GM19351 (cell line): ENCODE measurements around the gene LDB2.

ENCODE experiments used
- ATAC-seq: cut with Tn5 transposase; IDR thresholded peaks from one replicate; pipeline ENCODE4 v1.9.1; 2021; ENCODE audit warnings: mild to moderate bottlenecking, moderate library complexity; ENCODE audit not compliant: unreplicated experiment

LDB2 gene

DNA sequence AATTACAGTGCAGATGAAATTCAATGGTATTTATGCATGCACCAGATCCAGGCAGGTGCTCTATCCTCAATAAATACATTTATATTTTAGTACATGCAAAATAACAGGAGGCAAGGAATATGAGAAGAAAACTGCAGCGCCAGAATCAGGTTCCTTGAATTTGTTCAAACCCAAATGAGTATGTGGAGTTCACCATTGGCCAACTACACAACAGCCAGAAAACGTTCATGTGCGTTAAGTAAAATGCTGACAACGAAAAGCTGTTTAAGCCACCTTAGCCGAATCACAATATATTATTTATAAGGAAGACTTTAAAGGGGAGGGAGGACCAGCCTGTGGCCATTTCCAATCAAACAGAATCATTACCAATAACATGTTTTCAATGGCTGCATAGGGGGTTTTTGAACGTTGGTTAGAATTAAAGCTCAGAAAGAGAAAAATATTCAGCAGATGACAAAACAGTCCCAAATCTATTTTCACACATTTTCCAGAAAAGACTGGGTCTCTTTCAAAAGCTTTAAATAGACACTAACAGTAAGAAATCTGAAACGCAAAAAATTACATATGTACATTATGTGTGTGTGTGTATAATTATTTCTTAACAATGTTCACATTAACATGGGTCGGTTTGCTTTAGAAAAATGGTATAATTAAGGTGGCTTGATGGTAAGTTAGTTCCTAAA lies 171.9 kb downstream of the LDB2 start:
- ATAC-seq: no peak

DNA sequence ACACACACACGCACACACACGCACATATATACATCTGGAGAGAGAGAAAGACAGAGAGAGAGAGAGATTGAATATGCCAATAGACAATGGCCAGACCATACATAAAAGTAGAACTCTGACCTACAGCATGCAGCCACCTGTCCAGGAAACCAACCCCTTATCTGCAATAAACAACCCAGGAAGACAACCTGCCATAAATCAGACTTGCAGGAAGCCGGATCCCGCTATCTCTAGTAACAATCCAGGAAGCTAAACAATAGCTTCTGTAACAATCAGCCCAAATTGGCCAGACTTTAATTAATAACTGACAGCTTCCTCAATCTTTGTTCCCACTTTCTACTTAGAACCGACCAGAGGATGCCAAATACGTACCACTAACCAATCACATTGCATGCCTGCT lies 173.2 kb downstream of the LDB2 start:
- ATAC-seq: no peak

DNA sequence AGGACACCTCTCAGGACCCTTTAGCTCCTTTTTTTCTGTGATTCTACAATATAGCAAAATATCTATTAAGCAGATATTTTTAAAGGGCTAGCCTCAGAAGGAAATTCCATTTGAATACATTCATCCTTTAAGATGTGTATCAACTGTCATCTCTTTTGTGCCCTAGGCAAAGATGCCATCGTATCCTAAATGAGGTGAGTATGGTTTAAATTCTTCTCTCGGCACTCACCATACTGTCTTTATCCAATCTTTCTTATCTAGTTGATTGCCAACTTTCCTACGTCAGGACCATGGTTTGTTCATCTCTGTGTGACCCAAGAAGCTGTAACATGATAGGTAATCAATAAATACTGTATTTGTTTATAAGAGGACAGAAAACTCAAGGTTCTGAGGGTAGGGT lies 176.0 kb downstream of the LDB2 start:
- ATAC-seq: no peak

DNA sequence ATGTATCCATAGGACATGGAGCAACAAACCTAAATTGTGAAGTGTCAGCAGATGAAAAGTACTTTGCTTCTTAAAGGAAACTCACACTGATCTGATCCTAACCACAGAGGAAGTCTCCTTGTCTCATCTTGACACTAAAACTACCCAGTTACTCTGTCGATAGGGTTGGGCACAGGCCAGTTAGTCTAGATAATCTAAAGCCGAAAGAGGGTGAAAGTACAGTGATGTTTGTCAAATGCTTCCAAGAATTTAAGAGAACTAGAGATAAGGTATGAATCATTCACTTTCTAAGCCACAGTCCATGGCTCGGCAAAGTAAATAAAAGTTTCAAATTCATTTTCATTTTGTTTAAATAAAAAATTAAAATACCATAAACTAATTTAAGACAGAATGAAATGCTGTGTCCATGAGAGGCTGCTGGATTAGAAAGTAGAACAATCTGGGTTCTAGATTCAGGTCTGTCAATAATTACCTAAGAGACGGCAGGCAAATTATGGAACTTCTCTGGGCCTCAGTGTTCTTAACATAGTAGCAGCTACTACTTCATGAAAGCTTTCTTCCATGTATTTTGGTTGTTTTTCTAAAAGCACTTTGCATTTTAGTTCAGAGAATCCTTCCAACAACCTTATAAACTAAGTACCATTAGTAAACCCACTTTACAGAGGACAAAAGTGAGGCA lies 176.7 kb downstream of the LDB2 start:
- ATAC-seq: no peak

GRCh38 chr4:16720761-16721160 lies 177.7 kb downstream of the LDB2 start:
- ATAC-seq: no peak

GRCh38 chr4:16717266-16717970 lies 181.0 kb downstream of the LDB2 start:
- no peak for ATAC-seq

GRCh38 chr4:16715482-16715881 lies 183.0 kb downstream of the LDB2 start:
- ATAC-seq: no peak

- no peak for ATAC-seq
Measured at GRCh38 chr4:16714191-16714590, 184.3 kb downstream of the LDB2 start.

- ATAC-seq: no peak
Measured at GRCh38 chr4:16713696-16714095, 184.7 kb downstream of the LDB2 start.

DNA sequence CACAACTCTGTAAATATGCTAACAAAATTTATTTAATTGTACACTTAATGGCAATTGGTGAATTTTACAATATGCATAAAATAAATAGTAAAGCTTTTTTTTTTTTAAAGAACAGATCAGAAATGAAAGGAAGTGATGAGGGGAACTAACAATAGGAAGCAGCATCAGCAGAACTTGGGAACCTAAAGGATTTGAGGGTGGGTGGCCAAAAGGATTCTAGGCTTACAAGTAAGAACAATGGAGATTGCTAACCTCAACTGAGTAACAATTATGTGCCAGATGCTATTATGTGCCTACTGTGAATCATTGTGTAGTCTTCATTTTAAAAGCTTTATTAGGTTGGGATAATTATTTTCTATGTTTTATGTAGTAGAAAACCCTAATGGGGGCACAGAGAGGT lies 185.2 kb downstream of the LDB2 start:
- ATAC-seq: no peak

GRCh38 chr4:16710198-16710597 lies 188.2 kb downstream of the LDB2 start:
- no peak for ATAC-seq

DNA sequence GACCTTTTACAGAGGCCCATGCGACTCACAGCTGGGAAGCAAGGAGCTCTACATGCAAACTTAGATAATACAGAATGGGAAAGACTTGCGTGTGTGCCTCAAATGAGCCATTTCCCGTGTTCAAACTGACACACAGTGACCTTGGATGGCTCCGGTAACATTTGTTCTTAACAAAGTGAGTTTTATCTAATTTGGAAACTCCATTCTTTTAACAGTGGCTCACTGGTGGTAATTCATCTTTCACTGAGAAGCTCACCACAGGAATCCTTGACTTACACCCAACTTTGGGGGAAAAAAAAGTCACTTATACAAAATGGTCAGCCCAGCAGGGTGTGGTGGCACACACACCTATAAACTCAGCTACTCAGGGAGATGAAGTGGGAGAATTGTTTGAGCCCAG lies 190.6 kb downstream of the LDB2 start:
- ATAC-seq: no peak

DNA sequence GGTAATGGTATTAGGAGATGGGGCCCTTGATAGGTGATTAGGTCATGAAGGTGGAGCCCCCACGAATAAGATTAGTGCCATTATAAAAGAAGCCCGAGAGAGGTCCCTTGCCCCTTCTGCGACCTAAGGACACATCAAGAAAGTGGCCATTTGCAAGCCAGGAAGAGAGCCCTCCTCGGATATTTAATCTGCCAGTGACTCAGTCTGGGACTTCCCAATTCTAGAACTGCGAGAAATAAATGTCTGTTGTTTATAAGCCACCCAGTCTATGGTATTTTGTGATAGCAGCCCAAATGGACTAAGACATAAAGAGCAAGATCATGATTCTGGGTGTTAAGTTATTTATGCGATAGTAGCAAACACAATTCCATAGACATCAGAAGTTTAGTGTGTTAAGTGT lies 192.2 kb downstream of the LDB2 start:
- no peak for ATAC-seq

DNA sequence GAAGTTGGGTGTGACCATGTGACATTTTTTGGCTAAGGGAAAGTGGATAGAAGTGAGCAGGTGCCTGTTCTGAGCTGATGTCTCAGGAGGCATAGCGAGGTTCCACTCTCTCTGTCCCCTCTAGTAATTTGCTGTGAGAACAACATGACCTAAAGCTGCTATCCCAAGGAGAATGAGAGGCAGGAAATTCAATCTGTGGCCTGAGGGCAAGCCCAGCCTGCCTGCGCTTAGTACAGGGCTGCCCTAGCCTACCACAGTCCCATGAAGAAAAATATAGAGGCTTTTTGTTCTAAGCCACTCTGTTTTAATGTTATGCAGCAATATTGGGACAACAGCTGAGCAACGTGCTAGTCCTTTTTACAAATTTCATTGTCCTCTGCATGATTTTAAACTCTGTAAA lies 193.1 kb downstream of the LDB2 start:
- no peak for ATAC-seq

GRCh38 chr4:16704489-16704888 lies 194.0 kb downstream of the LDB2 start:
- ATAC-seq: no peak

GRCh38 chr4:16695896-16696295 lies 202.5 kb downstream of the LDB2 start:
- no peak for ATAC-seq

DNA sequence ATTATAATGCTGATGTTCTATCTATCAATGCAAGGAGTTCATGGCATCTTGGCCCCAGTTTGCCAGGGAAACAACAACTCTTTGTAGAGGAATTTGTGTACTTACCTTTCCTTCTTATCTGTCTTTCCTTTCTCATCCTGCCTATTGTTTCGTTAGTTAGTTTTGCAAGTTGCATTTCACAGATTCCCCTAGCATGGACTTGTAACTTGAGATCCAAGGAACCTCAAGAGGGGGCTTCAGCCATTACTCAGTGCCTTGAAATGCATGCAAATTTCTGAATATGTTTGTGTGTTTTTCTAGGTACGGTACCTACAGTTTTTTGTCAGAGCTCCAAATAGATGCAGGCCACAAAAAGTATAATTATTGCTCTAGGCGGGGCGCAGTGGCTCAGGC lies 203.6 kb downstream of the LDB2 start:
- no peak for ATAC-seq

GRCh38 chr4:16694173-16694883 lies 204.1 kb downstream of the LDB2 start:
- no peak for ATAC-seq

- no peak for ATAC-seq
Measured at GRCh38 chr4:16693641-16694040, 204.8 kb downstream of the LDB2 start.

- no peak for ATAC-seq
Measured at GRCh38 chr4:16692961-16693506, 205.4 kb downstream of the LDB2 start.

- no peak for ATAC-seq
Measured at GRCh38 chr4:16692524-16692923, 205.9 kb downstream of the LDB2 start.
